ENCODE data around the gene NKX2-8. TPM values are rescaled to one million over a fixed set of nuclear protein-coding genes. Genes with fewer than 3 reads are reported as not detected.
"Not testable (repeated sequence)": the region's sequence is repeated elsewhere in the genome, so short reads cannot be mapped to it uniquely, and the experiment has no call there.

Gene NKX2-8
- total RNA-seq, 1 donor from 2014 or later, result not detected

DNA sequence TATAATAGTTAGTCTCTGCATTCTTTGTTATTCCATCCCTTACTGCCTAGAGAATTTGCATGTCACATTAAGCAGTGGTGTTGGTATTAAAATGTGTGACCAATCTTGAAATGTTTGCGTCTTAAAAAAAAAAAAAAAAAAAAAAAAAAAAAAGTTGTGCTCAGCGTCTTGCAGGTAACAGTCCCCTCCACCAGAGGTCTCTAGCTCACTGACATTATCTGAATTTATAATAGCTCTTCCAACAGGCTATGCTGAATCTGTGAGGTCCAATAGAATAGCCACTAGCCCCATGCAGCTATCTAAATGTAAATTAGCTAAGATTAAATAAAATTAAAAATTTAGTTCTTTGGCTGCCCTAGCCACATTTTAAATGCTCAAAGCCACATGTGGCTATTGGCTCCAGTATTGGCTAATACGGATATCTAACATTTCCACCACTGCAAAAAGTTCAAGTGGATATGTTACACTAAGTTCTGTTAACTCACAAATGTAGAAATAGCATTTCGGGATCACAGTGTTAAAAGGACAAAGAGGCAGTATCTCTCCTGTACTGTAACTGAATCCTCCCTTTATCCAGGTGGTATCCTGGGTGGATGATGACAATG, 28.7 kb downstream of the NKX2-8 start:
- H3K27me3 Mint-ChIP-seq (ENCODE audit: insufficient read depth, low read depth), result peaks cover 14% of the 10 kb centered on the region
- Histone ChIP-seq H3K27me3 (peaks cover 58% of the 10 kb centered on the region), H3F3A (ENCODE audit: low read depth) (no peaks in the 10 kb centered on the region), H3K36me3 (no peaks in the 10 kb centered on the region), H3K9me3 (ENCODE audit: low read depth) (no peaks in the 10 kb centered on the region), H2AFZ (replicated peaks) (no peak overlapping the region), H3K4me2 (no peak overlapping the region), H4K20me1 (ENCODE audit: low read depth) (no peaks in the 10 kb centered on the region), H3K27ac (no peak overlapping the region), H3K4me1 (no peaks in the 10 kb centered on the region), H3K9ac (no peak overlapping the region), H3K79me2 (ENCODE audit: low read depth) (no peaks in the 10 kb centered on the region), H3K4me3 (no peak overlapping the region)
- no peak overlapping the region for H3K27ac Mint-ChIP-seq
- no peaks in the 10 kb centered on the region for H3K9me3 Mint-ChIP-seq
- no peak for TF ChIP-seq EZH2 (IDR thresholded peaks at IDR 0.05)
- TF ChIP-seq EZH2phosphoT487 (IDR thresholded peaks at IDR 0.05), result no peak
- TF ChIP-seq, protein P1, sequence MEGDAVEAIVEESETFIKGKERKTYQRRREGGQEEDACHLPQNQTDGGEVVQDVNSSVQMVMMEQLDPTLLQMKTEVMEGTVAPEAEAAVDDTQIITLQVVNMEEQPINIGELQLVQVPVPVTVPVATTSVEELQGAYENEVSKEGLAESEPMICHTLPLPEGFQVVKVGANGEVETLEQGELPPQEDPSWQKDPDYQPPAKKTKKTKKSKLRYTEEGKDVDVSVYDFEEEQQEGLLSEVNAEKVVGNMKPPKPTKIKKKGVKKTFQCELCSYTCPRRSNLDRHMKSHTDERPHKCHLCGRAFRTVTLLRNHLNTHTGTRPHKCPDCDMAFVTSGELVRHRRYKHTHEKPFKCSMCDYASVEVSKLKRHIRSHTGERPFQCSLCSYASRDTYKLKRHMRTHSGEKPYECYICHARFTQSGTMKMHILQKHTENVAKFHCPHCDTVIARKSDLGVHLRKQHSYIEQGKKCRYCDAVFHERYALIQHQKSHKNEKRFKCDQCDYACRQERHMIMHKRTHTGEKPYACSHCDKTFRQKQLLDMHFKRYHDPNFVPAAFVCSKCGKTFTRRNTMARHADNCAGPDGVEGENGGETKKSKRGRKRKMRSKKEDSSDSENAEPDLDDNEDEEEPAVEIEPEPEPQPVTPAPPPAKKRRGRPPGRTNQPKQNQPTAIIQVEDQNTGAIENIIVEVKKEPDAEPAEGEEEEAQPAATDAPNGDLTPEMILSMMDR (IDR thresholded peaks at IDR 0.05), result peak; percentile 66
- DNase-seq (ENCODE audit: low spot score), result peak; percentile 66
- no peaks in the 10 kb centered on the region for H3K36me3 Mint-ChIP-seq
- H3K4me1 Mint-ChIP-seq, result no peaks in the 10 kb centered on the region
- no peak overlapping the region for H3K4me3 Mint-ChIP-seq

DNA sequence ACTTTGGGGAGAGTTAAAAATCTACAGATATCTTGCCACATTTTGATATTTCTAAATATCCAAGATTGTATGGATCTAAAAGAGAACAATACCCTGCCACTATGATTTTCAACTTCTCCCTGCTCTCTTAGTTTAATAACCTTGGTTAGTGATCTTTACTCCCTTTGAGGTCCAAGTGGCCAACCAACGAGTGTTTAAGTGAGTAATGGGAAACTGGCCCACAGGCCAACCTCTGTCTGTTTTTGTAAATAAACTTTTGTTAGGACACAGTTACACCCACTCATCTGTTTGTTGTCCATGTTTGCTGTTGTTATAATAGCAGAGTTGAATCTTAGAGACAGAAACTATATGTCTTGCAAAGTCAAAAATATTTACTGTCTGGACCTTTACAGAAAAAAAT, 31.5 kb downstream of the NKX2-8 start:
- Histone ChIP-seq H3K79me2 (ENCODE audit: low read depth) (no peaks in the 10 kb centered on the region), H3K36me3 (no peaks in the 10 kb centered on the region), H3K4me1 (no peaks in the 10 kb centered on the region), H3K9ac (no peak overlapping the region), H3K4me2 (no peak overlapping the region), H4K20me1 (ENCODE audit: low read depth) (no peaks in the 10 kb centered on the region), H3F3A (ENCODE audit: low read depth) (no peaks in the 10 kb centered on the region), H2AFZ (replicated peaks) (no peak overlapping the region), H3K9me3 (ENCODE audit: low read depth) (no peaks in the 10 kb centered on the region), H3K4me3 (no peak overlapping the region), H3K27me3 (peaks cover 67% of the 10 kb centered on the region), H3K27ac (no peak overlapping the region)
- no peak for DNase-seq (ENCODE audit: low spot score)
- Mint-ChIP-seq H3K4me1 (no peaks in the 10 kb centered on the region), H3K4me3 (no peak overlapping the region), H3K9me3 (no peaks in the 10 kb centered on the region), H3K27me3 (ENCODE audit: insufficient read depth, low read depth) (peaks cover 7% of the 10 kb centered on the region), H3K36me3 (no peaks in the 10 kb centered on the region), H3K27ac (no peak overlapping the region)
- no peak for TF ChIP-seq EZH2 (IDR thresholded peaks at IDR 0.05)
- TF ChIP-seq, protein P1 (IDR thresholded peaks at IDR 0.05), result no peak
- TF ChIP-seq EZH2phosphoT487 (IDR thresholded peaks at IDR 0.05), result no peak

- H4K20me1 ChIP-seq (ENCODE audit: low read depth); H3K36me3 Mint-ChIP-seq; DNase-seq (ENCODE audit: low spot score); H3K9ac ChIP-seq; H3K36me3 ChIP-seq; H3K4me2 ChIP-seq; H3K4me3 ChIP-seq; H3K27ac Mint-ChIP-seq; H3K4me1 Mint-ChIP-seq; H3F3A ChIP-seq (ENCODE audit: low read depth); H2AFZ ChIP-seq (replicated peaks); H3K4me1 ChIP-seq; H3K27ac ChIP-seq; H3K4me3 Mint-ChIP-seq; H3K79me2 ChIP-seq (ENCODE audit: low read depth); H3K9me3 ChIP-seq (ENCODE audit: low read depth); H3K9me3 Mint-ChIP-seq; H3K27me3 Mint-ChIP-seq (ENCODE audit: insufficient read depth, low read depth): not testable (repeated sequence)
- H3K27me3 ChIP-seq, result peaks cover 80% of the 10 kb centered on the region
Measured at GRCh38 chr14:36544280-36544679, 38.1 kb downstream of the NKX2-8 start.

DNA sequence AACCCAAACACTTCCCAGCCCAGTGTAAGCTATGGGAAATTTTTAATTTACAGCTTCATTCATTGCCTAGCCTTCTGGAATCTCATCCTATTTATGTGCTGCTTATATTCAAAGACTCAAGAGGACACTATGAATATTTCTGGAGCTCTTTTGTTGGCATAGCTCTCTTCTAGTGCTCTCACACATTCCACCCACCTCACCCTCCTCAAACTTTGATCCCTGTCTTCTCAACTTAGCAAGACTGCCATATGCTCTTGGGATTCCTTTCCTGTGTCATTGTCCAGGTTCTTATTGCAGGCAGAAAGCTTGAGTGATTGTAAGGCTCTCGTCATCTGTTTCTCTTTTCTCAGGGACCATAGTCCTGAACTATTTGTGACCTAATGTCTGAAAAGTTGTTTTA, 44.4 kb downstream of the NKX2-8 start:
- Mint-ChIP-seq H3K27me3 (ENCODE audit: insufficient read depth, low read depth) (peaks cover 13% of the 10 kb centered on the region), H3K36me3 (no peaks in the 10 kb centered on the region), H3K4me3 (no peak overlapping the region), H3K4me1 (no peaks in the 10 kb centered on the region), H3K9me3 (peaks cover 13% of the 10 kb centered on the region), H3K27ac (no peak overlapping the region)
- Histone ChIP-seq H3K36me3 (no peaks in the 10 kb centered on the region), H3K27me3 (peaks cover 100% of the 10 kb centered on the region), H2AFZ (replicated peaks) (no peak overlapping the region), H3K4me1 (no peaks in the 10 kb centered on the region), H4K20me1 (ENCODE audit: low read depth) (no peaks in the 10 kb centered on the region), H3K4me2 (no peak overlapping the region), H3K9ac (no peak overlapping the region), H3K27ac (no peak overlapping the region), H3K9me3 (ENCODE audit: low read depth) (no peaks in the 10 kb centered on the region), H3K4me3 (no peak overlapping the region), H3F3A (ENCODE audit: low read depth) (no peaks in the 10 kb centered on the region), H3K79me2 (ENCODE audit: low read depth) (no peaks in the 10 kb centered on the region)
- TF ChIP-seq, protein P1 (IDR thresholded peaks at IDR 0.05), result no peak
- TF ChIP-seq EZH2 (IDR thresholded peaks at IDR 0.05) (no peak), EZH2phosphoT487 (IDR thresholded peaks at IDR 0.05) (no peak)
- DNase-seq (ENCODE audit: low spot score), result no peak

Other genes with a start within 250 kb of the NKX2-8 start
- gene NKX2-1, start 62.4 kb downstream of the NKX2-8 start, total RNA-seq (ENCODE audit: low replicate concordance), result not detected in 2 replicates
- not detected in 2 replicates for gene PAX9, start 79.2 kb upstream of the NKX2-8 start, total RNA-seq (ENCODE audit: low replicate concordance)

Data from neural progenitor cell (in vitro differentiated cells).